NCI-H187 (cell line): ENCODE measurements around the gene COL6A2.
"Not testable (repeated sequence)": the region's sequence is repeated elsewhere in the genome, so short reads cannot be mapped to it uniquely, and the experiment has no call there.

Experiments
- DNase-seq, 2 experiments: peaks; one replicate each; lab custom pipeline; 2025; lab: John Stamatoyannopoulos, UW

COL6A2 gene

DNA sequence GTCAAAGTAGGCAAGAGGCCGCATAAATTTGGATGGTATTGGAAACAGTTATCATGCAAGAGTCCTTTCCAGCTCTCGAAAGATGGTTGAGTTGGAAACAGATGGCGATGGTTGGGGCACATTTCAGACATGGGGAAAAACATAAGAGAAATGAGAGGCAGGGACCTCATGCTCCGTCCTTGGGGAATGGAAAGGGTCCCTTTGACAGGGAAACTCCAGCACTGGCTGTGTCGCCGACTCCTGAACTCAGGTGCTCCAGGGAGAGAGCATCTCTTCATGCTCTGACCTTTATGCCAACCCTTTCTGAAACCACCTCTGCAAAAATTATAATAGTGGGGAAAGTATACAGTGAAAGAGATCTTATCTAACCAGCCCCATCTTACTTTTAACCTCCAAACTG is 36.8 kb upstream of the COL6A2 start:
- DNase-seq: no peak

DNA sequence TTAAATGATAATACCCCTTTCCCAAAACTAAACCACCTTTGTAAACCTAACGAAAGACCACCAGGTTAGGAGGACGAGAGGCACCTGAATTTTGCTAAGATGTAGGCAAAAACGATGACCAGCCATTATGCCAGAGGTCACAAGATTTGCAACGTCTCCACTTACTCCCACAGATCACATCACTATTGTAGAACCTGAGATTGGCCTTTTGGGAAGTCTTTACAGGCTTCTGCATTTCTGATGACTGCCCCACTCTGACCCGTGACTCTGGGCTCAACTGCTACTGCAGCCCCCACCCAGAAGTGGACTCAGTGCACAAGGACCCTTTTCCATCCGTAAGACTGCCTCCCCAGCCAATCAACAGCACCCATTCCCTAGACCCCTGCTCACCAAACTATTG is 36.4 kb upstream of the COL6A2 start:
- no peak for DNase-seq

DNA sequence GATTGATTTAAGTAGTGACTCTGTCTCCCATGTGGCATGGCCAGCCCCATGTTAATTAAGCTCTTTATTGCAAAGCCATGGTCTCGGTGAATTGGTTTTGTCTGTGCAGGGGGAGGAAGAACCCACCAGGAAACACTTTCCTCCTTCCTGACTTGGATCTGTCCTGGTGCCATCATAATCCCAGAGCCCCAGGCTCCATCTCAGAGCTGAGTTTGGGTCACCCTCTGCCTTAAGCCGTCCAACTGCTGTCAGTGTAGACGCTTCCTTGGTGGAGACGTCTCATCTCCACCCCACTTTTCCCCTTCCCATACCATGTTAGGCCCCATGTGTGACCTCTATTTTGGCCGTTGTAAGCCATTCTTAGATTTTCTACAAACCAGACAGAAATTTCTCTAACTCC is 36.0 kb upstream of the COL6A2 start:
- no peak for DNase-seq

DNA sequence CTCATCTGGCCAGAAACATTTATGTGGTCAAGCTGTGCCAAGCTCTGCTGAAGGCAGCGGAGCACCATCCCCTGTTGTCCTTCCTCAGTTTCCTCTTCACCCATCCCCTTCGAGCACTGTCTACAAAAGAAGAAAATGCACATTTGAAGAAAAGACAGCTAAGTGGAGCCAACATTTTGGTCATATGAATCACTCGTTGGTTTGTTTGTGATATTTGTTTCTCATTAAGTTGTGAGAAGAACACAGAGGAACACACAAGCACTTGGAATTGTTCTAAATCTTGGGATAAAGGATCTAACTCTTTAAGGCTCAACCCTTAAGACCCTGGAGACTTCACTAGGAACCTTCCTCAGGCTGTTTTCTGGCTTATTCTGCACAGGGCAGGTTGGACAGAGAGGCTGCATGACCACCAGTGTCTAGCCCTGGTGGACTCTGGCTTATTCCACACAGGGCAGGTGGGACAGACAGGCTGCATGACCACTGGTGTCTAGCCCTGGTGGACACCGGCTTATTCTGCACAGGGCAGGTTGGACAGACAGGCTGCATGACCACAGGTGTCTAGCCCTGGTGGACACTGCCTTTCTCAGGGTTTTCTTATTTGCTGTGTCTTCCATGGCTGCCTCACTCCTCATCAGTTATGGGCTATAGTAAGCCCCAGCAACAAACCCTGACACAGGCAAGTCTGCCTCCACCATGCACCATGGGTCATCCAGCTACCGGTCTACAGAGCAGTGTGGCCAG is 35.3 kb upstream of the COL6A2 start:
- DNase-seq: no peak

DNA sequence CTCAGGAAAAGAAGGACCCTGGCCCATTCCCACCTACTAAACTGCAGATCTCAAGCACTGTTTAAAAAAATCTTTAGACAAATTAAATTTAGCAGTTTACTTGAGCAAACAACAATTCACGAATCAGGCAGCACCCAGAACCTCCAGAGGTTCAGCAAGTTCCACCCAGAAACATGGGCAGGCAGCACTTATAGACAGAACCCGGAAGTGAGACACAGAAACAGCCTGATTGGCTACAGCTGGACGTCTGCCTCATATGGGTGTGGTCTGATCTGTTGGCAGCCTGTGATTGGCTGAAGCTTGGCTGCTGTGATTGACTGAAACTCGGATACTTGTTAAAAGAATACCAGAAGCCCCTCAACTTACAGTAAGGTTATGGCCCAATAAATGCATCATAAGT is 34.7 kb upstream of the COL6A2 start:
- no peak for DNase-seq

DNA sequence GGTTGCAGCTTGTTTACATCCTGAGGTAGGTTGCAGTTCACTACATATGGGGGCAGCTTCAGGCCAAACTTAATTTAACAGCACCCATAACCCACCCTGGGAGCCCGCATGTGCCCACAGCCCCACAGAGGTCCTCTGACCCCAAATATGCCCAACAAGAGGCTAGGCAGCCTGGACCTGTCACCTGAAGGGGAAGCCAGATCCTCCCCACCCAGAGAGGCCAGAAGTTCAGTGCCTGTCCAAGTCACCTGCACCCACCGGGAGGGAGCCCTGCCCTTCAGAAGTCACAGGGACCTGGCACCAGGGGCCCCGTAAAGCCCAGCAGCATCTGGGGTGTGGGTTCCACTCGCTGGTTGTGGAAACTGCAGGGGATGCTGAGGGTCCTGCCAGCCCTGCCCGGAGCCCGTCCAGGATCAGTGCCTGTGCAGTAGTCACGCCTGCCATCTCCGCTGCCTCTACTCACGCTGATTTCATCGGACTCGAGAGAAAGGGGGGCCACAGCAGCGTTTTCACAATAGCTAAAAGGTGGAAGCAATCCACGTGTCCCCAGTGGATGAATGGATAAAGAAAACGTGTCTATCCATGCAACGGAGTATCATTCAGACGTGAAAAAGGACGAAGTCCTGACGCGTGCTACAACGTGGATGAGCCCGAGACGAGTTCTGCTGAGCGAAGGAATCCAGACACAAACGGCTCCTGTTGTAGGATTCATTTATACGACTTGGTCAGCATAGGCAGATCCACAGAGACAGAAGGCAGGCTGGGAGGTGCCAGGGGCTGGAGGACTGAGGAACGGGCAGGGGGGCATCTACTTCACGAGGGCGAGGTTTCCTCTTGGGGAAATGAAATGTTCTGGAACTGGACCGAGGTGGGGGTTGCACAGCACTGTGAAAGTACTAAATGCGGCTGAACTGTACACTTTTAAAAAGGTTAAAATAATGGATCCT is 33.9 kb upstream of the COL6A2 start:
- DNase-seq: no peak

DNA sequence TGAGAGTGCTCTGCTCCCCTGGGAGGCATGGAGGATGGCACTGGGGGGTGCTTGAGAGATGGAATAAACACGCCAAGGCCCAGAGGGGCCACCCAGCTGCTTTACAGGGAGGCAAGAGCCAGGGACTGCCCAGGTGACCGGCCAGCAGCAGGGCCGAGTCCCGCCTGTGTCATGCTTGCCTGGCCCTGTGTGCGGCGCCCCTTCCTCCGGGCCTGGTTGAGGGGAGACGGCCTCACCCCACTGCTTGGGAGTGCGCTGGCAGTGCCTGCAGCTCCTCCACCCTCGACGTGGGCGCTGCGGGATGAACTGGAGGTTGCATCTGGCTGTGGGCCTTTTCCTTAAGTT is 33.1 kb upstream of the COL6A2 start:
- DNase-seq: no peak

DNA sequence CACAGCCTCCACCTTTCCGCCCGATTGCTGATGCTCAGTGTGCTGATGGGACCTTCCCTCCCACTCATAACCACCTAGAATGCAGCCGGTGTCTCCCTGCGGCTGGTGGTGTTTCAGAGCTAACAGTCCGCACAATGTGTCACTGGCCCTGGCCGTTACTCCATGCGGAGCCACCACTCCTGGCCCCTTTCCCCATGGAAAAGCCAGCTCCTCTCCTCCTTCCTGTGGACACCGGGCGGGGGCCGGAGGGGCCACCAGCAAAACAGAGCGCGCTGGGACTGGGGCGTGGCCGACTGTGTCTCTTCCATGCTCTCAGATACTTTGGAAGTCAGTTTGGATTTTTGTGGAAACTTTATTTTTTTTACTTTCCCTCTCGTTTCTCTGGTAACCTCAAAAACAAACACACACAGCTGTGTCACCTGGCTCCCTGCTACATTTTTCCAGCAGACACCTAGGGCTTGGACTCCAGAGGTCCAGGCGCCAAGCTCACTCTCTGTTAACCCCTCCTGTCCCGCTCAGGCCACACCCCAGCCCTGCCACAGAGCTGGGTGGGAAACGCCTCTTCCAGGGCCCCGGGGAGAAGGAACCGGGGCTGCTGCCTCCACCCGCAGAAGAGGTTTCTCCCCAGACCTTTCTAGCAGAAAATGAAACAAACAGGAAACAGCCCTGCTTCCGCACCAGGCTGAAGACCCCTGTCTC is 32.5 kb upstream of the COL6A2 start:
- no peak for DNase-seq

DNA sequence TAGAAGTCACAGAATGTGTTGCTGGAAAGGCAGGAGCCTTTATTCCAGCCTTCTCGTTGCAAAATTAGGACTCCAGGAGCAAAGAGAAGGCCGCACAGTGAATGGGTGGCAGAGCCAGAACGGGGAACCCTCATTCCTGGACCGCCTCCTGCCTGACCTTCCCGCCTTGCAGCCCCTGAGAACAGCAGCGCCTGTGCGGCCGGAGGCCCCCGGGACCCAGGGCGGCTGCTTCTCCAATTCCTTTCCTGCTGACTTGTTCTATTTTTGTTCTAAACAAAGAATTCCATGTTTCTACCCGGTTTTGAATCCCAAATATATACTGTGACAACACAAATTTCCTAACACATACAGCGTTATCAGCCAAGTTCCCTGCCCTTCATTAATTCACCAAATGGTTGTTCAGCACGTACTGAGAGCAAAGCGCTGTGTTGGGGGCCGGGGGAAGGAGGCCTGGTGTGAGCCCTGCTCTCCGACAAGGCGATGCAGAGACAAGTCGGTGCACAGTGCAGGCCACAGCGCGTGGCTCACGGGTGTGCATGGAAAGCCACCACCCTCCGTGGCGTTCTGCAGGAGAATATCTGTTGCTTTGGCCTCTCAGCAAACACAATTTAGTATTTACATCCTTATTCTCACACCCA is 31.9 kb upstream of the COL6A2 start:
- DNase-seq: no peak

DNA sequence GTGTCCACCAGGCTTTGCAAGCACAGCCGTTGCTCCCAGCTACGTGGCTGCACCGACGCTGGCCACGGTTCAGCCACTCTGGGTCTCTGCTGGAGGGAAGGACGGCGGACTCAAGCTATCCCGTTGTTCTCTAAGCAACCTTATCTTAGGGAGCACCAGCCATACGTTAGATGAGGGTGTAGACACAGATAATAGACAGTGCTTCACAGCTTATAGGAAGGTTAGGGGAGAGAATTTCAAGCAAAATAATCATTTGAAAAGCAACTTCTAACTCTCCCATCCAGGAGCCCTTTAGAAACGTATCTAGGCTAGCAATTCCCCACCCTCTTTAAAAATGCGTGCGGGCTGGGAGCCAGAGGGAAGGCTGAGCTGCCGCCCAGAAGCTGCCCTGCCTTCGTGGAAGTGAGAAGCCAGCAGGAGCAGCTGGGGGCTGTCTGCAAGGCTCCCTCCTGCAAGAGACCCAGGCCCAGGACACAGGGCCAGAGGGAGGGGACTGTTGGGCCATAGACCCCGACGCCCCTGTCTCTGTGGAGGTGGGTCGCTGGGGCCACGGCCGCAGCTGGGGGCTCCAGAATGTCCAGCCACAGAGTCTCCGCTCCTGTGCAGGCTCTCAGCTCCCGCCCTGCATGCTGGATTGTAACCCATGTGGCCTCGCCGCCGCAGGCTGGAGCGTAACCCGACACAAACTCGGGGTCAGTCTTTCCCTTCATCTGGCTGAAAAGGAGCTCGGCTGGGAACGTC is 31.2 kb upstream of the COL6A2 start:
- DNase-seq: no peak

DNA sequence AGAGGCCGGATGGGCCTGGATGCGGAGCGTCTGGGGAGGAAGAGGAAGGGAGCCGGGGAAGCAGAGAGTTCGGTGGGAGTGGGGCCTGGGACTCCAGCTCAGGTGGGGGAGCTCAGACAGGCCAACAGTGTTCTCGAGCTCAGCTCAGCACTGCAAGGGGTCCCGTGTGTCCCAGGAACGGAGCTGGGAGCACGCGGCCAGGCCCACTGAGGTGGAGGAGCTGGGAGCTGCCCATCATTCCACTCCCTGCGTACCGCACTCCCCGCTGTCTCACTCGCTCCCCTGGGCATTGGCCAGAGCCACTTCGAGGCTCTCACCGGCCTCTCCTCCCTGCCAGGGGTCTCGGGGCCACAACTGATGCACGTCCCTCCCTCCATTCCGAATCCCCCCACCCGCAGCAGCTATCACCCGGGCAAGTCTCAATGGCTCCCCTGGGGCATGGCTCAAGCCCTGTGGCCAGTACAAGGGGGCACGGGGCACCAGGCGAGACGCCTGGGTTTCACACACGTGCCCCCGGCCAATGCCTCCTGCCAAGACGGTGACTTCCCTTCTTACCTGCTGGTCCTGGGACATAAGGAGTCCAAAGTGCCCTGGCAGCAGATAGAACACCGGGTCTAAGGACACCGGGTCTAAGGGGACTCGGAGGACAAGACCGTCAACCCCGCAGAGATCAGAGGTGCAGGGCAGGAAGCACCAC is 30.3 kb upstream of the COL6A2 start:
- DNase-seq: no peak

DNA sequence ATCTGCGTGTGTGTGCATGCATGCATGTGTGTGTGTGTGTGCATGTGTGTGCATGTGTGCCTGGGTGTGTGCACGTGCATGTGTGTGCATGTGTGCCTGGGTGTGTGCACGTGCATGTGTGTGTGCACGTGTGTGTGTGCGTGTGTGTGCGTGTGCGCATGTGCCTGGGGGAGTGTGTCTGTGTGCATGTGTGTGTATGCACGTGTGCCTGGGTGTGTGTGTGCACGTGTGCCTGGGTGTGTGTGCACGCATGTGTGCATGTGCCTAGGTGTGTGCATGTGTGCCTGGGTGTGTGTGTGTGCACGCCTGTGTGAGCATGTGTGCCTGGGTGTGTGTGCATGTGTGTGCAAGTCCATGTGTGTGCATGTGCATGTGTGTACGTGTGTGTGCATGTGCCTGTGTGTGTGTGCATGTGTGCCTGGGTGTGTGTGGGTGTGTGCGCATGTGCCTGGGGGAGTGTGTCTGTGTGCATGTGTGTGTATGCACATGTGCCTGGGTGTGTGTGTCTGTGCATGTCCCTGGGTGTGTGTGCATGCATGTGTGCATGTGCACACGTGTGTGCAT is 29.3 kb upstream of the COL6A2 start:
- no peak for DNase-seq

DNA sequence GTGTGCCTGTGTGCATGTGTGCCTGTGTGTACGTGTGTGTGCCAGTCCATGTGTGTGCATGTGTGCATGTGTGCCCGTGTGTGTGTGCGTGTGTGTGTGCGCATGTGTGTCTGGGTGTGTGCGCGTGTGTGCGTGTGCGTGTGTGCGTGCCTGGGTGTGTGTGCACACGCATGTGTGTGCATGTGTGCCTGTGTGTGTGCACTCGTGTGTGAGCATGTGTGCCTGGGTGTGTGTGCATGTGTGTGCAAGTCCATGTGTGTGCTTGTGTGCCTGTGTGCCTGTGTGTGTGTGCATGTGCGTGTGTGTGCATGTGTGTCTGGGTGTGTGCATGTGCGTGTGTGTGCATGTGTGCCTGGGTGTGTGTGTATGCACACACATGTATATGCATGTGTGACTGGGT is 28.7 kb upstream of the COL6A2 start:
- DNase-seq: no peak

DNA sequence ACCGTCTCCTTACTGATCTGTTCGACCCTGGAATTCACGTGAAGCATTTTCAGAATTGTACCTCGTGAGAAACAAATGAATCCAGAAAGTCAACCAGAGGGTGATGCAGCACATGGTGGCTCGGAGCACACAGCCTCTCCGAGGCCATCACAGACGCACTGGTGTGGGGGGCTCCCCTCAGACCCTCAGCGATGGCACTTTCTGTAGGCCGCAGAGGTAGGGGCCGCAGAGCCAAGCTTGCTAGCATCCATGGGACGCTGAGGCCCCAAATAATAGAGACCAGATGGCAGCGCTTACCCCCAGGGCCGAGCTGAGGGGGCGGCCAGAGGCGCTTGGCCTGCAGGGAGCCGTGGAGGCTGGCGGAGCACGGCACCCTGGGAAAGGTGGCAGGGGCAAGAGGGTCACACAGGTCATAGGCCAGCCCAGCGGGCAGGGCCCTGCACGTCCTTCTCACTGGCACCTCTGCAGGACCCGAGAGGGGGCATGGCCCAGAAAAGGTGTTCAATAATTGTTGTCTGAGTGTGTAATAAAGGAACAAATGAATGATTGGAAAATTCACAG is 28.1 kb upstream of the COL6A2 start:
- DNase-seq: no peak

DNA sequence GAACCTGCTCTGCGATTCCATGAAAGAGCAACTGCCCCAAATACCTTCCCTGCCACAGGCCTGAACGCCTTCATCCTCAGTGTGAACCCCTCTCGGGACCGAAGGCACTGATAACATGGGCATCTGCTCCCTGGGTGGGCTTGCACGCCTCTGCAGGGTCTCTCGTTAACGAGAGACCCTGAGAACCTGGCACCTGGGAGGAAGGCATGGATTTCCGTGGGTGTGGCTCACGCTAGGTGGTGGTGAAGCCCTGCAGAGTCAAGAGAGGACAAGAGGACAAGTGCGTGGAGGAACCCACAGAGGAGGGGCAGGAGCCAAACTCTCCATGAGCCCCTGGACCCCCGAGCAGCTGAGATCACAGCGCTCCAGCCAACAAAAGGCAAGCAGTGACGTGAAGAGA is 26.8 kb upstream of the COL6A2 start:
- no peak for DNase-seq

DNA sequence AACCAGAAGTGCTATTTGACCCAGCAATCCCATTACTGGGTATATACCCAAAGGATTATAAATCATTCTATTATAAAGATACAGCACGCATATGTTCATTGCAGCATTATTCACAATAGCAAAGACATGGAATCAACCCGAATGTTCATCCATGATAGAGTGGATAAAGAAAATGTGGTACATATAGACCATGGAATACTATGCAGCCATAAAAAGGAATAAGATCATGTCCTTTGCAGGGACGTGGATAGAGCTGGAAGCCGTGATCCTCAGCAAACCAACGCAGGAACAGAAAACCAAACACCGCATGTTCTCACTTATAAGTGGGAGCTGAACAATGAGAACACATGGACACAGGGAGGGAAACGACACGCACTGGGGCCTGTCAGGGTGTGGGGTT is 21.2 kb upstream of the COL6A2 start:
- DNase-seq: not testable (repeated sequence)

DNA sequence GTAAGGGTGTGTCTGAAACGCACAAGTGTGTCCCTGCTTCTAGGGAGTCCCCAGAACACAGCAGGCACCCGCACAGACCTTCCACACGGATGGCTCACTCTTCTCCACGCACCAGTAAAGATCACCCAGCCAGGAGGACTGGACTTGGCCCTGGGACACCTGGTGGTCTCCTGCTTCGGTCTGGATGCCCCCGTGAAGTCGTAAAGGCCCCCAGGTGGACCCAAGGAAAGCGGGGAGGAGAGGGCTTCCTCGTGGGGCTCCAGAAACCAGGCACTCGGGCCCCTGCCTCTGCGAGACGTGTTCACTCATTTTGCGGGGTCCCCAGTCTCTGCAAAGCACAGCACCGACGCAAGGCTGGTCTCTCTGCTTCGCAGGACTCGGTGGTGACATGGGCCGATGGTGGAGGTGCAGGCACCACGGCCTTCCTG is 20.2 kb upstream of the COL6A2 start:
- no peak for DNase-seq

DNA sequence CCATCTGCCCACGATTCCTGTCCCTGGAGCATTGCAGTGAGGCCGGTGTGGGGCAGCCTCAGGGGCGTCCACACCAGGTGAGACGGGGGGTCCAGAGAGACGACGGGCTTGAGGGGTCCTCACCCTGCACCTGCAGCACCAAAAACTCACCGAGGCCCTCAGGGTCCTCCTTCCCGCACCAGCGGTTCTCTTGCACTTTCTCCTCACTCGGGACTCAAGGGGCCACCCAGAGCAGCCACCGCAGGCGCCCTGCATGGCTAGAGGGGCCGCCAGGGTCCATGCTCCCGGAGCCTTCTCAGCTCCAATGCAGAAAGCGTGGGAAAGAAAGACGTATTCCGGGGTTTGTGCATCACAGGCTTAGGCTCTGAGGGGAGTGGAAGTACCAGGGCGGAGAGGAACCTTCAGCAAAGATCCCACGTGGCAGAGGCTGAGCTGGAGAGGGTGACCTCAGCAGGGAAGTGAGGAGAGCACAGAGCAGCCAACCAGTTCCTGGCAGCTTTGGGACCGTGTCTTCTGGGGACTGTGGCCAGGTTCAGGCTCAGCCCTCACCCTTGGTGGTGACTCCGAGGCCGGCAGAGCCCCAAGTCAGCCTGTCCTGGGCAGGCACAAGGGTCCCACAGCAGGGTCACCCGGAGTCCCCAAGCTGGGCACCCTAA is 19.5 kb upstream of the COL6A2 start:
- DNase-seq: no peak

DNA sequence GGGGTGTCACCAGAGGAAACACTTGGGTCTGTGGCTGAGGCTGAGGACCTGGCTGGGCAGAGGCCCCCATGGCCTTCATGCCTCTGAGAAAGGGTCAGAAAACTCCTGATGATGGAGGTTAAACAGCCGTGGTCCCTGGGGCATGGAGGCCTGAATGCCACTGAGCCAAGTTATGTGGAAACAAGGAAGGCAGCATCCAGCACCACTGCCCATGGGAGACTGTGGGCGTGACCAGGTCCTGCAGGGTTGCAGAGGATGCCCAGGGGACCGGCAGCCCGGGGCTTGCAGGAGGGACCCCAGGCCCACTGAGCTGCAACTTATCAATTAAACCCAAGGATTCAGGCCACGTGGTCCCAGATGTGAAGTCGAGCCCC is 18.9 kb upstream of the COL6A2 start:
- no peak for DNase-seq
